Lower lobe of right lung (tissue), 2 donors: ENCODE results near the gene AQP1. TPM values are rescaled to one million over a fixed set of nuclear protein-coding genes. Genes with fewer than 3 reads are reported as not detected.

Source experiments
- ATAC-seq, 2 donors: fragments of 200-7000 bp; cut with Tn5 transposase; one replicate each; pipeline ENCODE4 v1.9.1; 2020 to 2022; ENCODE audit warnings: mild to moderate bottlenecking in 2 of 2, moderate library complexity in 2 of 2
- DNase-seq: peaks from one replicate; pipeline ENCODE4 v3.0.0-alpha.2; 2020
- H3K27ac ChIP-seq: fragments of 200-600 bp; one replicate; pipeline ENCODE4 v1.8.0; 2022
- H3K27me3 ChIP-seq: fragments of 200-600 bp; one replicate; pipeline ENCODE4 v1.8.0; 2022; ENCODE audit warnings: low read depth
- H3K36me3 ChIP-seq: fragments of 200-600 bp; one replicate; pipeline ENCODE4 v1.8.0; 2022; ENCODE audit warnings: mild to moderate bottlenecking
- H3K4me1 ChIP-seq: fragments of 200-600 bp; one replicate; pipeline ENCODE4 v1.8.0; 2022
- H3K4me3 ChIP-seq: fragments of 200-600 bp; one replicate; pipeline ENCODE4 v1.8.0; 2022; ENCODE audit warnings: mild to moderate bottlenecking
- H3K9me3 ChIP-seq: fragments of 200-600 bp; one replicate; pipeline ENCODE4 v1.8.0; 2022
- intact Hi-C: fragments of 100-400 bp; cut with DNase I; formaldehyde crosslinking; loops from one replicate; pipeline ENCODE4 v1.11.0; 2022
- long read RNA-seq: library from polyadenylated mRNA; unstranded; transcript quantifications from one replicate; pipeline ENCODE4 v2.0.0, GENCODE V29; 2021
- total RNA-seq: library from RNA; stranded (reverse); fragmentation: NEBNext Ultra II Directional; extraction: Animal tissue kit (Norgen Biotek cat#: 25700); gene quantifications from one replicate; pipeline ENCODE4 v1.2.1, GENCODE V29; 2021
- TF ChIP-seq, protein P1 (sequence below): fragments of 200-600 bp; IDR thresholded peaks from one replicate; pipeline ENCODE4 v1.8.0; 2022; ENCODE audit warnings: antibody characterized with exemption, mild to moderate bottlenecking
- donor health status: DM: no; HTN: yes; CAD: no; lungs with severe emphysema.

Gene AQP1
- 826 TPM for total RNA-seq
- long read RNA-seq, transcript AQP1-201 (4 exons, 2,913 nt) = major isoform, 835 of 1,378 reads
- long read RNA-seq, partial matches to known transcripts = 0 of 1,378 reads
- long read RNA-seq, other reads (novel, unspliced or antisense) = 542 of 1,378 reads

DNA sequence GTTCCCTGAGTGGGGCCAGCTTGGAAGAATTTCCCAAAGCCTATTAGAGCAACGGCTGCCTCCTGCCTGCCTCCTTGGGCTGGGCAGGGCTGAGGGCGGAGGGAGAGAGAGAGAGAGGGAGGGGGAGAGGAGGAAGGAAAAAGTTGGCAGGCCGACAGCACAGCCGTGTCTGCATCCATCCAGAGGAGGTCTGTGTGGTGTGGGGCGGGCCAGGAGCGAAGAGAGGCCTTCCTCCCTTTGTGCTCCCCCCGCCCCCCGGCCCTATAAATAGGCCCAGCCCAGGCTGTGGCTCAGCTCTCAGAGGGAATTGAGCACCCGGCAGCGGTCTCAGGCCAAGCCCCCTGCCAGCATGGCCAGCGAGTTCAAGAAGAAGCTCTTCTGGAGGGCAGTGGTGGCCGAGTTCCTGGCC, at the start of gene AQP1:
AQP1 (plus strand) TSS at position 293 of the 409 bp plus-strand sequence; CDS start at position 350, 57 bp downstream.
- Histone ChIP-seq H3K27ac (peak within 1 kb of the TSS; percentile 83), H3K36me3 (no peaks in the 10 kb centered on the region), H3K27me3 (no peaks in the 10 kb centered on the region), H3K4me1 (peaks cover 50% of the 10 kb centered on the region), H3K4me3 (peak within 1 kb of the TSS; percentile 70), H3K9me3 (no peaks in the 10 kb centered on the region)
- TF ChIP-seq, protein P1, sequence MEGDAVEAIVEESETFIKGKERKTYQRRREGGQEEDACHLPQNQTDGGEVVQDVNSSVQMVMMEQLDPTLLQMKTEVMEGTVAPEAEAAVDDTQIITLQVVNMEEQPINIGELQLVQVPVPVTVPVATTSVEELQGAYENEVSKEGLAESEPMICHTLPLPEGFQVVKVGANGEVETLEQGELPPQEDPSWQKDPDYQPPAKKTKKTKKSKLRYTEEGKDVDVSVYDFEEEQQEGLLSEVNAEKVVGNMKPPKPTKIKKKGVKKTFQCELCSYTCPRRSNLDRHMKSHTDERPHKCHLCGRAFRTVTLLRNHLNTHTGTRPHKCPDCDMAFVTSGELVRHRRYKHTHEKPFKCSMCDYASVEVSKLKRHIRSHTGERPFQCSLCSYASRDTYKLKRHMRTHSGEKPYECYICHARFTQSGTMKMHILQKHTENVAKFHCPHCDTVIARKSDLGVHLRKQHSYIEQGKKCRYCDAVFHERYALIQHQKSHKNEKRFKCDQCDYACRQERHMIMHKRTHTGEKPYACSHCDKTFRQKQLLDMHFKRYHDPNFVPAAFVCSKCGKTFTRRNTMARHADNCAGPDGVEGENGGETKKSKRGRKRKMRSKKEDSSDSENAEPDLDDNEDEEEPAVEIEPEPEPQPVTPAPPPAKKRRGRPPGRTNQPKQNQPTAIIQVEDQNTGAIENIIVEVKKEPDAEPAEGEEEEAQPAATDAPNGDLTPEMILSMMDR = peak; percentile 6
- intact Hi-C loops = no loop called here
- DNase-seq (peak; percentile 91), ATAC-seq (peak; percentile 70 to 82)

DNA sequence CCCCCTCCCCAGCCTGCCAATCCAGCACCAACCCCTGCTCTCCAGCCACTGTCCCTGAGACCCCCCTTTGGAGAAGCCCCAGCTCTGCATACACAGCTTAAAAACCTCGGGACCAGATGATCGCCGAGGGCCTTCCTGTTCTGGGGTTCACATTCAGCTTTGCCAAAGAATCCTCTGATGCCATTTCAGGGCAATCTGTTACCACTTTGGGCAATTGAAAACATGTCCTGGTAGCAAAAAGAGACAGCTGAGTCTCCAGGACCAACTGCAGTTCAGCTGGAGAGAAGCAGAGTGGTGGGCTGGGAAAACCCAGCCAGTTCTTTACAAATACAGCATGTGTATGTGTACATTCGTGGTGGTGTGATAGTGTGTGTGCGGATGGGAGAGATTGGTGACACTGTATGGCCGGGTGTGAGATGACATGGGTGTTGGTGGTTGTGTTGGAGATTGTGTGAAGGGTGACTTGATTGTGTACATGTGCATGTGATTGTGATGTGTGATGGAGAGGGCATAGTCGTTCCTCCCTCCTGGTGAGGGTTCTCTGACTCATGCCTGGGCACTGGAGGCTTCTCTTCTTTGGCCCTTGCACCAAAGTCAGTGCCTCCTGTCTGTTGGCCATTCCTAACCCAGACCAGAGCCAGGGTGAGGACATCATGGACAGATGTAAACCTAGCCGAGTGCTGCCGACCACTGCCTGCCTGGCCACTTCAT, 48.5 kb upstream of the AQP1 start:
- TF ChIP-seq, protein P1 = no peak
- ATAC-seq = no peak
- no peak overlapping the region for H3K27ac ChIP-seq

DNA sequence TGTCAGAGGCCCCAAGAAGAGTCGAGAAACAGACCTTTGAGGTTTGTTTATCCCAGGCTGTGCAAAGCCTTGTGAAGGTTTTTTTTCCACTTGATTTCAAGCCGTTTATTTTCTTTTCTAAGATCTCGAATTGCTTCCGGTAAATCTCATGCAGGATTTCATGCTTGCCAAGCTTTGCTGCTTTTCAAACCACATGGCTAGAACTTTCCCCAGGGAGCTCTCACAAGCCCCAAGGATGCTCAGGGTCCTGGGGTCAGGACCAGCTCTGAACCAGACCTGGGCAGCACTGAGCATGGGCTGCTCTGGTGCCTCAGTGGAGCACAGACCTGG, 48.0 kb upstream of the AQP1 start:
- Histone ChIP-seq H3K9me3 (no peaks in the 10 kb centered on the region), H3K27ac (no peak overlapping the region), H3K4me3 (no peak overlapping the region), H3K27me3 (no peaks in the 10 kb centered on the region), H3K36me3 (peaks cover 17% of the 10 kb centered on the region), H3K4me1 (peaks cover 25% of the 10 kb centered on the region)
- no peak for DNase-seq
- ATAC-seq = no peak
- TF ChIP-seq, protein P1 = no peak
- intact Hi-C loops = no loop called here

More for the DNA sequence above, 48.5 kb upstream of the AQP1 start:
- H3K4me1 ChIP-seq = peaks cover 22% of the 10 kb centered on the region
- intact Hi-C loops = no loop called here
- peaks cover 19% of the 10 kb centered on the region for H3K36me3 ChIP-seq
- no peaks in the 10 kb centered on the region for H3K9me3 ChIP-seq
- no peaks in the 10 kb centered on the region for H3K27me3 ChIP-seq
- no peak overlapping the region for H3K4me3 ChIP-seq
- no peak for DNase-seq

DNA sequence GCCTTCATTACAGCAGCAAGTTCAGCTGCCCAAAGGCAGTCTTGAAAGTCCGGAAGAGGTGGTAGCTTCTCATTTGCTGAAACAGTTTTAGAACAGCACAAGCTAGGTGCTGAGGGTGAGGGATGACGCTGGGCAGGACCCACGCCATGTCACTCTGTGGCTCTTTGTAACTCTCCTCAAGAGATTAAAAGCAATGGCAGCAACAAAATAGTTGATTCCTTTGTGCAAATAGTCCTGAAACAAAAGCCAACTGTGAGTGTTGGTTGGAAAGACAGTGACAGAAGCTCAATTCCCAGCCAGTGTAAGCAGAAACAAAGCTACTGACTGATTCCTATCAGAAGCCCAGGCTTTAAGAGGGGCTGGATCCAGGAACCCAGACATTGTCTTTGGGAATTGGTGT, 47.6 kb upstream of the AQP1 start:
- H3K9me3 ChIP-seq = no peaks in the 10 kb centered on the region
- DNase-seq (no peak), ATAC-seq (no peak)
- no peak overlapping the region for H3K4me3 ChIP-seq
- no peak overlapping the region for H3K27ac ChIP-seq
- TF ChIP-seq, protein P1 = no peak
- H3K4me1 ChIP-seq = peaks cover 25% of the 10 kb centered on the region
- intact Hi-C loops = no loop called here
- H3K27me3 ChIP-seq = no peaks in the 10 kb centered on the region
- H3K36me3 ChIP-seq = peaks cover 13% of the 10 kb centered on the region

DNA sequence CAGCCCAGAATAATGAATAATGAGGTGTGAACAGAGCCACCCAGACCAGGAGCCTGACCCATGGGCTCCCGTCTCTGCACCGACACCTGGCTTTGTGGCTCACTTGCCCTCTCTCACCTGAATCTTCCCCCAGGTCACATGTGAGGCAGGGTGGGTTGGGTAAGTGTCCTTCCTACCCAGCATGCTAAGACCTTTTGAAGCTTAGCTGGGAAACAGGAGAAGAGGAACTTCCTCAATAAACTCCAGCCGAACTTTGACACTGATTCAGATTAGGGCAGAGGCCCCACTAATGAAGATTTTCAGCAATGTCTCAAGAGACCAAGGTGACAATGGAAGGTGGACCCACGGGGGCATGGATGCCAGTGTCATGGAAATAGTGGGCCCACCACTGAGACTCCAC, 46.6 kb upstream of the AQP1 start:
- Histone ChIP-seq H3K4me1 (peaks cover 25% of the 10 kb centered on the region), H3K9me3 (no peaks in the 10 kb centered on the region), H3K4me3 (no peak overlapping the region), H3K27ac (no peak overlapping the region), H3K27me3 (no peaks in the 10 kb centered on the region), H3K36me3 (peaks cover 6% of the 10 kb centered on the region)
- no peak for ATAC-seq
- no peak for DNase-seq
- TF ChIP-seq, protein P1 = no peak
- intact Hi-C loops = no loop called here
